Upper lobe of left lung (tissue), 6 donors: ENCODE results near the gene B4GALNT1. TPM values are rescaled to one million over a fixed set of nuclear protein-coding genes. Genes with fewer than 3 reads are reported as not detected.

Source experiments
- ATAC-seq, 2 donors: fragments of 200-7000 bp; cut with Tn5 transposase; one replicate each; pipeline ENCODE4 v1.9.1; 2022; ENCODE audit warnings: mild to moderate bottlenecking in 2 of 2, moderate library complexity in 2 of 2; ENCODE audit not compliant: low FRiP score in 2 of 2
- DNase-seq, 2 donors: peaks; one replicate each; pipeline ENCODE4 v3.0.0-alpha.2; 2019 to 2020
- H3K27ac ChIP-seq, 4 donors: fragments of 200-600 bp; sonication (generic); one replicate each; pipeline ENCODE4 v1.5.1; 2016 to 2019
- H3K27me3 ChIP-seq, 4 donors: fragments of 200-600 bp; sonication (generic); one replicate each; pipeline ENCODE4 v1.5.1; 2017 to 2019
- H3K36me3 ChIP-seq, 4 donors: fragments of 200-600 bp; sonication (generic); one replicate each; pipeline ENCODE4 v1.5.1; 2016 to 2019
- H3K4me1 ChIP-seq, 4 donors: fragments of 200-600 bp; sonication (generic); one replicate each; pipeline ENCODE4 v1.5.1; 2018 to 2019
- H3K4me3 ChIP-seq, 4 donors: fragments of 200-600 bp; sonication (generic); one replicate each; pipeline ENCODE4 v1.5.1; 2017 to 2019; ENCODE audit warnings: mild to moderate bottlenecking in 2 of 4, moderate library complexity in 1 of 4
- H3K9me3 ChIP-seq, 4 donors: fragments of 200-600 bp; sonication (generic); one replicate each; pipeline ENCODE4 v1.5.1; 2018 to 2019
- CTCF ChIP-seq, 6 experiments: fragments of 450-650 bp in 4 of 6; fragments of 200-600 bp in 2 of 6; sonication (generic) in 2 of 6; IDR thresholded peaks; one replicate each; pipeline ENCODE4 v1.5.1; 2016 to 2019; ENCODE audit warnings: antibody characterized with exemption in 6 of 6
- EP300 ChIP-seq, 4 donors: sonication (generic); formaldehyde crosslinking; IDR thresholded peaks; one replicate each; pipeline ENCODE4 v1.5.1; 2017; ENCODE audit warnings: antibody characterized with exemption in 4 of 4, control low read depth in 2 of 4
- POLR2A ChIP-seq, 4 donors: fragments of 450-650 bp; IDR thresholded peaks; one replicate each; pipeline ENCODE4 v1.5.1; 2016 to 2017; ENCODE audit warnings: antibody characterized with exemption in 4 of 4, mild to moderate bottlenecking in 2 of 4
- POLR2AphosphoS5 ChIP-seq, 2 donors: sonication (generic); formaldehyde crosslinking; IDR thresholded peaks; one replicate each; pipeline ENCODE4 v1.5.1; 2017; ENCODE audit warnings: antibody characterized with exemption in 2 of 2
- WGBS, 2 donors: methylation state at CpG; one replicate each; pipeline ENCODE4 v1.1.5; 2017 to 2018; 5-methylcytosine and 5-hydroxymethylcytosine counted together
- total RNA-seq, 6 donors: library from RNA; depleted of rRNA in 4 of 6; stranded (reverse); fragments of >200 nt in 4 of 6; gene quantifications; one replicate each; pipeline versions ENCODE4 v1.1.0 to v1.2.1, GENCODE V29; 2016 to 2021
- donor health status: DM: no; HTN: no; CAD: no; lungs with moderate emphysema.
- donor health status: DM: no; HTN: yes; CAD: no; lungs with severe emphysema.

The B4GALNT1 gene
- total RNA-seq, 6 donors from 2014 or later, result under 0.01 to 2.6 (median 0.80) TPM

GRCh38 chr12:57577981-57578758 is 54.8 kb downstream of the B4GALNT1 start:
- Histone ChIP-seq H3K9me3 (no peaks in the 10 kb centered on the region), H3K27ac (no peak overlapping the region), H3K27me3 (no peaks in the 10 kb centered on the region), H3K4me1 (peaks cover 0 to 2% (median 0%) of the 10 kb centered on the region in 4 donors), H3K4me3 (no peak overlapping the region), H3K36me3 (no peaks in the 10 kb centered on the region)
- DNase-seq, result no peak
- 84 to 88% methylated on average over 12 of the region's 12 CpGs for WGBS, 2 donors
- no peak for ATAC-seq
- no peak for TF ChIP-seq POLR2A (IDR thresholded peaks at IDR 0.05)
- TF ChIP-seq EP300 (IDR thresholded peaks at IDR 0.05), result no peak
- TF ChIP-seq POLR2AphosphoS5 (IDR thresholded peaks at IDR 0.05), result no peak
- no peak for TF ChIP-seq CTCF (IDR thresholded peaks at IDR 0.05)

- ATAC-seq, result no peak
- Histone ChIP-seq H3K4me1 (no peaks in the 10 kb centered on the region), H3K27me3 (no peaks in the 10 kb centered on the region), H3K27ac (no peak overlapping the region), H3K36me3 (no peaks in the 10 kb centered on the region), H3K9me3 (no peaks in the 10 kb centered on the region), H3K4me3 (no peak overlapping the region)
- 84% methylated on average over 9 of the region's 9 CpGs for whole genome bisulfite sequencing, 2 donors
- no peak for DNase-seq
- TF ChIP-seq POLR2A (IDR thresholded peaks at IDR 0.05) (no peak), POLR2AphosphoS5 (IDR thresholded peaks at IDR 0.05) (no peak), EP300 (IDR thresholded peaks at IDR 0.05) (no peak), CTCF (IDR thresholded peaks at IDR 0.05) (no peak)
These were observed 56.3 kb downstream of the B4GALNT1 start for GRCh38 chr12:57576613-57577160.

Other genes with a start within 250 kb of the B4GALNT1 start
- 10 to 100 TPM; 39.2 to 94.3 (median 59.2) TPM for gene R3HDM2, start 202.2 kb downstream of the B4GALNT1 start, total RNA-seq
- not detected for gene INHBC, start 198.4 kb downstream of the B4GALNT1 start, total RNA-seq
- under 1 TPM in 1 of 6 donors, not detected in 5; 0.11 TPM for gene INHBE, start 177.9 kb downstream of the B4GALNT1 start, total RNA-seq
- gene GLI1, start 173.4 kb downstream of the B4GALNT1 start, total RNA-seq, result 1 to 10 TPM in 2 of 6 donors, under 1 TPM in 2, not detected in 2; 0.69 to 3.0 (median 1.5) TPM
- 100 to 1,000 TPM in 1 of 6 donors, 10 to 100 TPM in 5; 29.2 to 131 (median 43.7) TPM for gene ARHGAP9, start 153.3 kb downstream of the B4GALNT1 start, total RNA-seq
- 100 to 1,000 TPM in 3 of 6 donors, 10 to 100 TPM in 3; 73.9 to 189 (median 101) TPM for gene MARS1, start 145.1 kb downstream of the B4GALNT1 start, total RNA-seq
- 10 to 100 TPM; 26.1 to 45.1 (median 33.1) TPM for gene DDIT3, start 112.7 kb downstream of the B4GALNT1 start, total RNA-seq
- gene MBD6, start 110.4 kb downstream of the B4GALNT1 start, total RNA-seq, result 100 to 1,000 TPM in 3 of 6 donors, 10 to 100 TPM in 3; 25.1 to 184 (median 94.7) TPM
- gene DCTN2, start 86.0 kb downstream of the B4GALNT1 start, total RNA-seq, result 100 to 1,000 TPM in 4 of 6 donors, 10 to 100 TPM in 2; 83.1 to 145 (median 110) TPM
- gene KIF5A, start 83.2 kb downstream of the B4GALNT1 start, total RNA-seq, result under 1 TPM in 5 of 6 donors, not detected in 1; 0.06 to 0.39 (median 0.20) TPM
- 10 to 100 TPM; 13.4 to 56.7 (median 30.7) TPM for gene PIP4K2C, start 42.0 kb downstream of the B4GALNT1 start, total RNA-seq
- 10 to 100 TPM; 12.8 to 44.0 (median 21.1) TPM for gene DTX3, start 28.4 kb downstream of the B4GALNT1 start, total RNA-seq
- 10 to 100 TPM in 2 of 6 donors, 1 to 10 TPM in 4; 6.6 to 78.6 (median 8.2) TPM for gene ARHGEF25, start 21.8 kb downstream of the B4GALNT1 start, total RNA-seq
- gene OS9, start 60.9 kb upstream of the B4GALNT1 start, total RNA-seq, result 100 to 1,000 TPM; 171 to 305 (median 278) TPM
- gene AGAP2, start 105.5 kb upstream of the B4GALNT1 start, total RNA-seq, result 1 to 10 TPM; 2.0 to 7.3 (median 5.8) TPM
- gene TSPAN31, start 111.8 kb upstream of the B4GALNT1 start, total RNA-seq, result 10 to 100 TPM; 16.8 to 54.6 (median 37.3) TPM
- gene CDK4, start 119.1 kb upstream of the B4GALNT1 start, total RNA-seq, result 100 to 1,000 TPM in 2 of 6 donors, 10 to 100 TPM in 4; 38.5 to 109 (median 62.5) TPM
- gene MARCHF9, start 121.9 kb upstream of the B4GALNT1 start, total RNA-seq, result 10 to 100 TPM; 15.4 to 36.7 (median 21.3) TPM
- gene CYP27B1, start 133.9 kb upstream of the B4GALNT1 start, total RNA-seq, result 1 to 10 TPM in 4 of 6 donors, under 1 TPM in 1, not detected in 1; 0.98 to 5.2 (median 2.5) TPM
- gene METTL1, start 138.9 kb upstream of the B4GALNT1 start, total RNA-seq, result 10 to 100 TPM in 4 of 6 donors, 1 to 10 TPM in 2; 1.3 to 30.2 (median 16.9) TPM
- 10 to 100 TPM in 2 of 6 donors, 1 to 10 TPM in 4; 4.2 to 18.3 (median 6.4) TPM for gene EEF1AKMT3, start 139.4 kb upstream of the B4GALNT1 start, total RNA-seq
- gene TSFM, start 149.6 kb upstream of the B4GALNT1 start, total RNA-seq, result 10 to 100 TPM in 4 of 6 donors, 1 to 10 TPM in 2; 5.0 to 34.0 (median 22.8) TPM
- 10 to 100 TPM in 3 of 6 donors, 1 to 10 TPM in 3; 4.9 to 57.6 (median 8.7) TPM for gene AVIL, start 185.5 kb upstream of the B4GALNT1 start, total RNA-seq
- gene CTDSP2, start 213.5 kb upstream of the B4GALNT1 start, total RNA-seq, result 100 to 1,000 TPM; 153 to 226 (median 175) TPM